Measurements from ENCODE around the gene CACNB1. TPM values are rescaled to one million over a fixed set of nuclear protein-coding genes. Genes with fewer than 3 reads are reported as not detected.

CACNB1 gene
- total and polyA plus RNA-seq, 2 donors (not counting 1 experiment from before 2014, with no cell fraction given): 3.8 to 12.4 TPM

GRCh38 chr17:39144416-39144840 is 53.0 kb downstream of the CACNB1 start:
- H3K27ac ChIP-seq (ENCODE audit: low read length in 2 of 2): no peak overlapping the region
- Mint-ChIP-seq H3K4me3 (no peak overlapping the region), H3K27me3 (peaks cover 26% of the 10 kb centered on the region), H3K9me3 (ENCODE audit: insufficient read depth) (no peaks in the 10 kb centered on the region), H3K27ac (no peak overlapping the region), H3K4me1 (no peaks in the 10 kb centered on the region)
- no peaks in the 10 kb centered on the region for H3K4me1 ChIP-seq (ENCODE audit: control insufficient read depth in 2 of 2, insufficient read depth in 2 of 2, low read length in 2 of 2)
- peaks cover 0 to 9% (median 2%) of the 10 kb centered on the region in 4 experiments for H3K27me3 ChIP-seq (replicated peaks in 1 of 4; ENCODE audit: control extremely low read depth in 1 of 4, control insufficient read depth in 3 of 4, insufficient read depth in 4 of 4, low read length in 3 of 4)
- WGBS (ENCODE audit: insufficient coverage): 41% methylated on average over 9 of the region's 9 CpGs
- H3K36me3 ChIP-seq (replicated peaks in 1 of 2; ENCODE audit: control extremely low read depth in 1 of 2, control insufficient read depth in 1 of 2, extremely low read depth in 1 of 2, insufficient read depth in 2 of 2, low read length in 1 of 2): no peaks in the 10 kb centered on the region
- DNase-seq: no peak
- TF ChIP-seq EZH2 (IDR thresholded peaks at IDR 0.05; ENCODE audit: borderline replicate concordance, insufficient read depth, low read depth, low read length, poor library complexity, severe bottlenecking) (no peak), CTCF (IDR thresholded peaks at IDR 0.05) (no peak)
- POLR2A ChIA-PET: no interaction called here
- peaks cover 1 to 4% (median 3%) of the 10 kb centered on the region in 3 donors for H3K9me3 ChIP-seq (ENCODE audit: control extremely low read depth in 1 of 3, control insufficient read depth in 2 of 3, insufficient read depth in 1 of 3, low read length in 2 of 3)
- H3K4me2 ChIP-seq (replicated peaks; ENCODE audit: low read depth, low read length, poor library complexity, severe bottlenecking): no peak overlapping the region
- no peak overlapping the region for H2AFZ ChIP-seq (ENCODE audit: insufficient read depth, low read depth, low read length, poor library complexity, severe bottlenecking)
- ATAC-seq (ENCODE audit: low read depth): no peak
- H4K20me1 ChIP-seq (ENCODE audit: control insufficient read depth, insufficient read depth, low read length, poor library complexity, severe bottlenecking): no peaks in the 10 kb centered on the region
- intact Hi-C loops (cut with micrococcal nuclease): no loop called here
- no peak overlapping the region for H3K4me3 ChIP-seq (ENCODE audit: control extremely low read depth in 1 of 5, extremely low read depth in 1 of 5, insufficient read depth in 1 of 5, low read depth in 2 of 5, low read length in 4 of 5)
- H3K9ac ChIP-seq (ENCODE audit: low read length): no peak overlapping the region
- no peaks in the 10 kb centered on the region for H3K79me2 ChIP-seq (ENCODE audit: control insufficient read depth, insufficient read depth, low read length)
- CTCF ChIA-PET: no interaction called here

GRCh38 chr17:39143552-39144093 is 53.8 kb downstream of the CACNB1 start:
- H3K4me1 ChIP-seq (ENCODE audit: control insufficient read depth in 2 of 2, insufficient read depth in 2 of 2, low read length in 2 of 2): no peaks in the 10 kb centered on the region
- Mint-ChIP-seq H3K27ac (no peak overlapping the region), H3K4me3 (no peak overlapping the region), H3K9me3 (ENCODE audit: insufficient read depth) (no peaks in the 10 kb centered on the region), H3K27me3 (peaks cover 20% of the 10 kb centered on the region), H3K4me1 (peaks cover 3% of the 10 kb centered on the region)
- WGBS (ENCODE audit: insufficient coverage): 97% methylated on average over 6 of the region's 7 CpGs
- intact Hi-C loops (cut with micrococcal nuclease): no loop called here
- ChIA-PET CTCF (no interaction called here), POLR2A (no interaction called here)
- no peaks in the 10 kb centered on the region for H3K79me2 ChIP-seq (ENCODE audit: control insufficient read depth, insufficient read depth, low read length)
- no peak overlapping the region for H3K4me3 ChIP-seq (ENCODE audit: control extremely low read depth in 1 of 5, extremely low read depth in 1 of 5, insufficient read depth in 1 of 5, low read depth in 2 of 5, low read length in 4 of 5)
- H3K27ac ChIP-seq (ENCODE audit: low read length in 2 of 2): no peak overlapping the region
- H3K36me3 ChIP-seq (replicated peaks in 1 of 2; ENCODE audit: control extremely low read depth in 1 of 2, control insufficient read depth in 1 of 2, extremely low read depth in 1 of 2, insufficient read depth in 2 of 2, low read length in 1 of 2): no peaks in the 10 kb centered on the region
- TF ChIP-seq CTCF (IDR thresholded peaks at IDR 0.05): no peak
- no peak for TF ChIP-seq EZH2 (IDR thresholded peaks at IDR 0.05; ENCODE audit: borderline replicate concordance, insufficient read depth, low read depth, low read length, poor library complexity, severe bottlenecking)
- DNase-seq: no peak
- H3K9ac ChIP-seq (ENCODE audit: low read length): no peak overlapping the region
- no peak overlapping the region for H3K4me2 ChIP-seq (replicated peaks; ENCODE audit: low read depth, low read length, poor library complexity, severe bottlenecking)
- H4K20me1 ChIP-seq (ENCODE audit: control insufficient read depth, insufficient read depth, low read length, poor library complexity, severe bottlenecking): no peaks in the 10 kb centered on the region
- H3K9me3 ChIP-seq (ENCODE audit: control extremely low read depth in 1 of 3, control insufficient read depth in 2 of 3, insufficient read depth in 1 of 3, low read length in 2 of 3): peaks cover 1 to 4% (median 3%) of the 10 kb centered on the region in 3 donors
- peaks cover 0 to 4% (median under 1%) of the 10 kb centered on the region in 4 experiments for H3K27me3 ChIP-seq (replicated peaks in 1 of 4; ENCODE audit: control extremely low read depth in 1 of 4, control insufficient read depth in 3 of 4, insufficient read depth in 4 of 4, low read length in 3 of 4)
- no peak for ATAC-seq (ENCODE audit: low read depth)
- H2AFZ ChIP-seq (ENCODE audit: insufficient read depth, low read depth, low read length, poor library complexity, severe bottlenecking): no peak overlapping the region

Data from B cell (primary cell).